ENCODE results near the gene KCNMB2.

- TF ChIP-seq GATA2 (IDR thresholded peaks at IDR 0.05; ENCODE audit: low read depth, low read length) (no peak), GATA3 (IDR thresholded peaks at IDR 0.05; ENCODE audit: low read depth, low read length) (no peak)
Measured at GRCh38 chr3:178807694-178808093, 271.5 kb downstream of the KCNMB2 start.

All from SH-SY5Y (cell line).